Endodermal cell (in vitro differentiated cells): Measurements from ENCODE around the gene COPZ1. TPM values are rescaled to one million over a fixed set of nuclear protein-coding genes. Genes with fewer than 3 reads are reported as not detected.

ENCODE experiments used
- DNase-seq: peaks from one replicate; pipeline ENCODE4 v3.0.0-alpha.2; 2017
- H3K27ac ChIP-seq: 2 replicates; pipeline ENCODE4 v1.5.1; 2013; ENCODE audit warnings: mild to moderate bottlenecking, low read depth, low read length, moderate library complexity
- H3K27me3 ChIP-seq: 2 replicates; pipeline ENCODE4 v1.6.1; 2013; ENCODE audit warnings: mild to moderate bottlenecking, low read length, moderate library complexity; ENCODE audit not compliant: insufficient read depth, control insufficient read depth, poor library complexity, severe bottlenecking
- H3K36me3 ChIP-seq: 2 replicates; pipeline ENCODE4 v1.7.0; 2013; ENCODE audit warnings: mild to moderate bottlenecking, low read length, moderate library complexity; ENCODE audit not compliant: control insufficient read depth, insufficient read depth
- H3K4me1 ChIP-seq: one replicate; pipeline ENCODE4 v1.7.0; 2013; ENCODE audit warnings: low read length; ENCODE audit not compliant: control insufficient read depth, insufficient read depth
- H3K4me3 ChIP-seq: 2 replicates; pipeline ENCODE4 v1.5.1; 2013; ENCODE audit warnings: mild to moderate bottlenecking, low read length, moderate library complexity
- H3K9ac ChIP-seq: 2 replicates; pipeline ENCODE4 v1.6.1; 2013; ENCODE audit warnings: mild to moderate bottlenecking, low read length, moderate library complexity; ENCODE audit not compliant: poor library complexity, severe bottlenecking; ENCODE audit errors: extremely low read depth
- H3K9me3 ChIP-seq: 2 replicates; pipeline ENCODE4 v1.6.1; 2013; ENCODE audit warnings: mild to moderate bottlenecking, low read length, moderate library complexity; ENCODE audit not compliant: control insufficient read depth
- H3K27ac Mint-ChIP-seq: 2 replicates; pipeline ENCODE4 v1.8.0; 2020; ENCODE audit warnings: mixed read lengths
- H3K27me3 Mint-ChIP-seq: 2 replicates; pipeline ENCODE4 v1.8.0; 2021; ENCODE audit warnings: mild to moderate bottlenecking, mixed read lengths; ENCODE audit not compliant: insufficient read depth
- H3K36me3 Mint-ChIP-seq: 2 replicates; pipeline ENCODE4 v1.8.0; 2020; ENCODE audit warnings: low read depth, mixed read lengths
- H3K4me1 Mint-ChIP-seq: 2 replicates; pipeline ENCODE4 v1.8.0; 2020; ENCODE audit warnings: mixed read lengths
- H3K4me3 Mint-ChIP-seq: 2 replicates; pipeline ENCODE4 v1.8.0; 2020; ENCODE audit warnings: mild to moderate bottlenecking, moderate library complexity, mixed read lengths
- H3K9me3 Mint-ChIP-seq: 2 replicates; pipeline ENCODE4 v1.8.0; 2020; ENCODE audit warnings: mild to moderate bottlenecking, mixed read lengths
- CTCF ChIP-seq: fragments of 200-600 bp; sonication (generic); conservative IDR thresholded peaks from 2 replicates; pipeline ENCODE4 v1.5.0; 2021; ENCODE audit warnings: antibody characterized with exemption, mild to moderate bottlenecking
- WGBS, 2 experiments: methylation state at CpG; one replicate each; pipeline versions ENCODE4 v1.1.5 to v1.1.7; 2013; ENCODE audit warnings: missing lambda C conversion rate in 2 of 2, mixed read lengths in 1 of 2; ENCODE audit not compliant: insufficient coverage in 1 of 2, insufficient read length in 1 of 2; 5-methylcytosine and 5-hydroxymethylcytosine counted together
- total RNA-seq, 2 donors: library from RNA; stranded (reverse); fragmentation: NEBNext Ultra II Directional in 1 of 2; extraction: Animal tissue kit (Norgen Biotek cat#: 25700) in 1 of 2; gene quantifications; 2 replicates in 1 of 2; 3 replicates in 1 of 2; pipeline ENCODE4 v1.2.1, GENCODE V29; 2021

COPZ1 gene
- total RNA-seq, 2 donors from 2014 or later = 153 to 183 TPM

GRCh38 chr12:54377007-54377406 is 52.1 kb downstream of the COPZ1 start:
- 85 to 90% methylated on average over 2 of the region's 2 CpGs for WGBS, 2 experiments
- no peak for TF ChIP-seq CTCF

GRCh38 chr12:54377797-54378515 is 53.0 kb downstream of the COPZ1 start:
- 83 to 100% methylated on average over 2 to 4 of the region's 6 CpGs for WGBS, 2 experiments
- Mint-ChIP-seq H3K4me1 (peaks cover 23% of the 10 kb centered on the region), H3K36me3 (peaks cover 14% of the 10 kb centered on the region), H3K27ac (no peak overlapping the region), H3K4me3 (peak overlapping the region; percentile 62), H3K9me3 (no peaks in the 10 kb centered on the region), H3K27me3 (peaks cover 36% of the 10 kb centered on the region)
- H3K9me3 ChIP-seq = no peaks in the 10 kb centered on the region
- H3K27me3 ChIP-seq = peaks cover 9% of the 10 kb centered on the region
- no peak overlapping the region for H3K27ac ChIP-seq
- peak overlapping the region; percentile 69 for H3K4me3 ChIP-seq
- TF ChIP-seq CTCF = no peak
- DNase-seq = no peak
- no peaks in the 10 kb centered on the region for H3K4me1 ChIP-seq
- no peak overlapping the region for H3K9ac ChIP-seq
- no peaks in the 10 kb centered on the region for H3K36me3 ChIP-seq

More at GRCh38 chr12:54377007-54377406, 52.1 kb downstream of the COPZ1 start:
- peaks cover 9% of the 10 kb centered on the region for H3K27me3 ChIP-seq
- Mint-ChIP-seq H3K36me3 (peaks cover 20% of the 10 kb centered on the region), H3K4me1 (peaks cover 23% of the 10 kb centered on the region), H3K4me3 (no peak overlapping the region), H3K9me3 (no peaks in the 10 kb centered on the region), H3K27ac (no peak overlapping the region), H3K27me3 (peaks cover 41% of the 10 kb centered on the region)
- no peak overlapping the region for H3K27ac ChIP-seq
- H3K4me3 ChIP-seq = no peak overlapping the region
- DNase-seq = no peak
- H3K36me3 ChIP-seq = no peaks in the 10 kb centered on the region
- H3K4me1 ChIP-seq = no peaks in the 10 kb centered on the region
- no peaks in the 10 kb centered on the region for H3K9me3 ChIP-seq
- no peak overlapping the region for H3K9ac ChIP-seq

- H3K4me1 Mint-ChIP-seq = peaks cover 25% of the 10 kb centered on the region
- no peaks in the 10 kb centered on the region for H3K9me3 ChIP-seq
- H3K27ac ChIP-seq = peak overlapping the region; percentile 52
- no peaks in the 10 kb centered on the region for H3K36me3 ChIP-seq
- H3K4me1 ChIP-seq = no peaks in the 10 kb centered on the region
- peak overlapping the region; percentile 48 for H3K27ac Mint-ChIP-seq
- 3 to 6% methylated on average over 2 to 49 of the region's 49 CpGs for WGBS, 2 experiments
- DNase-seq = peak; percentile 94
- TF ChIP-seq CTCF = no peak
- H3K9ac ChIP-seq = no peak overlapping the region
- no peaks in the 10 kb centered on the region for H3K9me3 Mint-ChIP-seq
- H3K27me3 ChIP-seq = peaks cover 9% of the 10 kb centered on the region
- peak overlapping the region; percentile 83 for H3K4me3 ChIP-seq
- H3K27me3 Mint-ChIP-seq = peaks cover 32% of the 10 kb centered on the region
- H3K36me3 Mint-ChIP-seq = peaks cover 6% of the 10 kb centered on the region
- peak overlapping the region; percentile 62 for H3K4me3 Mint-ChIP-seq
These were observed 54.0 kb downstream of the COPZ1 start for GRCh38 chr12:54378796-54379397.
